ENCODE measurements around the gene DCLK1. TPM values are rescaled to one million over a fixed set of nuclear protein-coding genes. Genes with fewer than 3 reads are reported as not detected.

DCLK1 gene
- total RNA-seq, 3 donors from 2014 or later (not counting 1 experiment from before 2014, with no cell fraction given), result not detected

DNA sequence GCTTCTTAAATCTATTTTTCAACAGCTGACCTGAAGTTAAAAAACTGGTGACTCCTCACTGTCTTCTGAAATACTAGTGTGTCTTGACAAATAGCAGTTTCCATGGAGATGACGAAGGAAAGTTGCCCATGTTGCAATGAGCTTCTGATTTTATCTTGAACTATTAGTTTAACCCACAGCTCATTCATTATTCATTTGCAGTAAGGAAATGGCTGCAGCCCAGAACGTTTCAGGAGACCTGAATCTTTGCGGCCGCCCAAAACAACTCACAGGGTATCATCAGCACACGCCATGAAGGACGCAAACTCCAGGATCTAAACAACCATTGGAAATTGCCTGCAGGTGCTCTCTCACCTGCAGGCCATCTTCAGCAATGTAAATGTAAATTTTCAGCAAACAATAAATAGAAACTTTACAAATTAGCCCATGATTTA, 142.5 kb downstream of the DCLK1 start:
- peaks cover 3 to 8% of the 10 kb centered on the region in 2 donors for H3K9me3 Mint-ChIP-seq
- H3K4me1 Mint-ChIP-seq, result no peaks in the 10 kb centered on the region
- Histone ChIP-seq H3K4me1 (ENCODE audit: control insufficient read depth, insufficient read depth, low read length) (no peaks in the 10 kb centered on the region), H3K36me3 (ENCODE audit: control insufficient read depth, insufficient read depth, low read length) (no peaks in the 10 kb centered on the region), H3K27me3 (ENCODE audit: control insufficient read depth, insufficient read depth, low read length) (no peaks in the 10 kb centered on the region), H3K27ac (ENCODE audit: low read length) (no peak overlapping the region), H3K9me3 (ENCODE audit: control insufficient read depth, insufficient read depth, low read length) (peaks cover 2% of the 10 kb centered on the region), H3K4me3 (ENCODE audit: low read length) (no peak overlapping the region)
- 75% methylated on average over 6 of the region's 6 CpGs for WGBS (ENCODE audit: insufficient coverage)
- no peaks in the 10 kb centered on the region for H3K36me3 Mint-ChIP-seq
- no peak for DNase-seq
- ATAC-seq, result no peak
- H3K27me3 Mint-ChIP-seq (ENCODE audit: low read depth in 2 of 2), result no peaks in the 10 kb centered on the region
- no peak overlapping the region for H3K27ac Mint-ChIP-seq
- TF ChIP-seq CTCF (IDR thresholded peaks at IDR 0.05), result no peak
- intact Hi-C loops (cut with micrococcal nuclease), result no loop called here
- no peak overlapping the region for H3K4me3 Mint-ChIP-seq

- Mint-ChIP-seq H3K9me3 (peaks cover 0 to 5% of the 10 kb centered on the region in 2 donors), H3K4me1 (no peaks in the 10 kb centered on the region), H3K4me3 (no peak overlapping the region), H3K27me3 (ENCODE audit: low read depth in 2 of 2) (no peaks in the 10 kb centered on the region), H3K27ac (no peak overlapping the region), H3K36me3 (no peaks in the 10 kb centered on the region)
- no peak for ATAC-seq
- WGBS (ENCODE audit: insufficient coverage), result 68% methylated on average over 19 of the region's 19 CpGs
- Histone ChIP-seq H3K36me3 (ENCODE audit: control insufficient read depth, insufficient read depth, low read length) (no peaks in the 10 kb centered on the region), H3K4me3 (ENCODE audit: low read length) (no peak overlapping the region), H3K27ac (ENCODE audit: low read length) (no peak overlapping the region), H3K27me3 (ENCODE audit: control insufficient read depth, insufficient read depth, low read length) (no peaks in the 10 kb centered on the region), H3K4me1 (ENCODE audit: control insufficient read depth, insufficient read depth, low read length) (no peaks in the 10 kb centered on the region), H3K9me3 (ENCODE audit: control insufficient read depth, insufficient read depth, low read length) (no peaks in the 10 kb centered on the region)
- DNase-seq, result no peak
- no peak for TF ChIP-seq CTCF (IDR thresholded peaks at IDR 0.05)
- intact Hi-C loops (cut with micrococcal nuclease), result no loop called here
Measured at GRCh38 chr13:35987572-35988513, 143.3 kb downstream of the DCLK1 start.

DNA sequence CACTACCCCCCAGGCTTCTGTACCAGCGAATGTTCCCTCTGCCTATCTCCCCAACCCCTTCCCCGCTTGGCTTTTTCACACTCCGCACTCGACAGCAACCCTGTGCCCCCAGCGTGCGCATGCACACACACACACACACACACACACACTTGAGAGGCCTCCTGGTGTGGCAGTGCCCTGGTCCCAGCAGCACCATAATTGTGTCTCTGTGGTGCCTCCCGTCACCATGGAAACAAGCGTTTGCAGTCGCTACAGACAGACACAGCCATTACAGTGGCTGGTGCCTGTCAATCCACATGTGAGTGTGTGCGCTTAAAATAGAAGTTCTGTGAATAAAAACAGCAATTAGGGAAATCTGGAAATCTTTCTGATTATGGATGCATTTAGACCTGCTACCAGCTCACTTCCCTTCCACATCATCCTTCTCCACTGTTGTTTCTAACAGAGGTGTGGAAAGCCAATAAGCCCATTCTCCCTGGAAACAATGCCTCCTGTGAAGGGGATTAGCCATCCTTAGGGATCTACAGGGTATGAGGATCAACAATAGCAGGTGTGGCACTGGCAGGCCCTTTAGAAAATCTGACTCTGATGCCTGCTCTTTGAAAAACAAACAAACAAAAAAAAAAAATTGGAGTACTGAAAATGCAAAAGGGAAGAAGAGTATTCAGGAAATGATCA, 146.3 kb downstream of the DCLK1 start:
- no peaks in the 10 kb centered on the region for H3K36me3 Mint-ChIP-seq
- Histone ChIP-seq H3K4me3 (ENCODE audit: low read length) (no peak overlapping the region), H3K9me3 (ENCODE audit: control insufficient read depth, insufficient read depth, low read length) (no peaks in the 10 kb centered on the region), H3K27me3 (ENCODE audit: control insufficient read depth, insufficient read depth, low read length) (no peaks in the 10 kb centered on the region), H3K36me3 (ENCODE audit: control insufficient read depth, insufficient read depth, low read length) (no peaks in the 10 kb centered on the region), H3K4me1 (ENCODE audit: control insufficient read depth, insufficient read depth, low read length) (no peaks in the 10 kb centered on the region), H3K27ac (ENCODE audit: low read length) (no peak overlapping the region)
- no peak overlapping the region for H3K27ac Mint-ChIP-seq
- ATAC-seq (no peak), DNase-seq (no peak)
- H3K9me3 Mint-ChIP-seq, result peaks cover 0 to 2% of the 10 kb centered on the region in 2 donors
- H3K27me3 Mint-ChIP-seq (ENCODE audit: low read depth in 2 of 2), result no peaks in the 10 kb centered on the region
- no peak for TF ChIP-seq CTCF (IDR thresholded peaks at IDR 0.05)
- no peaks in the 10 kb centered on the region for H3K4me1 Mint-ChIP-seq
- intact Hi-C loops (cut with micrococcal nuclease), result no loop called here
- 66% methylated on average over 10 of the region's 10 CpGs for WGBS (ENCODE audit: insufficient coverage)
- no peak overlapping the region for H3K4me3 Mint-ChIP-seq

Measured in natural killer cell (primary cell).